Measurements from ENCODE around the gene UPK1B. TPM values are rescaled to one million over a fixed set of nuclear protein-coding genes. Genes with fewer than 3 reads are reported as not detected.

The UPK1B gene
- total RNA-seq, 4 donors from 2014 or later = not detected

GRCh38 chr3:119176778-119177177, 3.4 kb downstream of the UPK1B start:
- intact Hi-C loops (cut with DNase I) = no loop called here
- Histone ChIP-seq H3K27me3 (no peaks in the 10 kb centered on the region), H3K4me1 (no peaks in the 10 kb centered on the region), H3K9me3 (no peaks in the 10 kb centered on the region), H3K36me3 (no peaks in the 10 kb centered on the region), H3K27ac (no peak overlapping the region), H3K4me3 (replicated peaks in 1 of 3) (no peak overlapping the region)
- TF ChIP-seq POLR2A (IDR thresholded peaks at IDR 0.05) = no peak
- TF ChIP-seq CTCF (IDR thresholded peaks at IDR 0.05) = no peak
- DNase-seq = no peak
- 71 to 77% methylated on average over 4 of the region's 4 CpGs for WGBS, 2 donors

GRCh38 chr3:119177321-119177720, 3.9 kb downstream of the UPK1B start:
- Histone ChIP-seq H3K27ac (no peak overlapping the region), H3K4me1 (no peaks in the 10 kb centered on the region), H3K27me3 (no peaks in the 10 kb centered on the region), H3K4me3 (replicated peaks in 1 of 3) (no peak overlapping the region), H3K9me3 (no peaks in the 10 kb centered on the region), H3K36me3 (no peaks in the 10 kb centered on the region)
- WGBS, 2 donors = 81 to 82% methylated on average over 4 of the region's 4 CpGs
- no peak for DNase-seq
- intact Hi-C loops (cut with DNase I) = no loop called here
- no peak for TF ChIP-seq POLR2A (IDR thresholded peaks at IDR 0.05)
- TF ChIP-seq CTCF (IDR thresholded peaks at IDR 0.05) = no peak

DNA sequence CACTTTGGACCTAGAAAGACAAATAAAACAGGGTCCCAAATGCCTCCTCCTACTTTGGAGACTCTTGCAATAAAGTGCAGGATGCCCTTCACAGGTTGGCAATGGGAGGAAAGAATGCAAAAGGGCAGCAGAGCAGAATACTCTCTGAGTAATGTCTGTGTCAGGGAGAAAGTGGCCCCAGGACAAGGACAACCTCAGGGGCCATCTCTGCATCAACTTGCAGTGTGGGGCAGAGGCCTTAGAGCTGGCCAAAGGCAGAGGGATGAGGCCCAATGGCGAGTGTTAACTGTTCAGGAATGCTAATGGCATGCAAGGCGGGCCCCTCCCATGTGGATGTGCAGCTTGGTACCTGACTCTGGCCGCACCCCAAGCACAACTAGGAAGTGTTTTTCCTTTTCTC, 8.4 kb downstream of the UPK1B start:
- 79 to 82% methylated on average over 2 to 3 of the region's 3 CpGs for WGBS, 2 donors
- H3K4me1 ChIP-seq = no peaks in the 10 kb centered on the region
- DNase-seq = no peak
- H3K36me3 ChIP-seq = no peaks in the 10 kb centered on the region
- H3K27ac ChIP-seq = no peak overlapping the region
- no peak overlapping the region for H3K4me3 ChIP-seq (replicated peaks in 1 of 3)
- no peaks in the 10 kb centered on the region for H3K27me3 ChIP-seq
- no peak for TF ChIP-seq POLR2A (IDR thresholded peaks at IDR 0.05)
- TF ChIP-seq CTCF (IDR thresholded peaks at IDR 0.05) = no peak
- intact Hi-C loops (cut with DNase I) = no loop called here
- no peaks in the 10 kb centered on the region for H3K9me3 ChIP-seq

DNA sequence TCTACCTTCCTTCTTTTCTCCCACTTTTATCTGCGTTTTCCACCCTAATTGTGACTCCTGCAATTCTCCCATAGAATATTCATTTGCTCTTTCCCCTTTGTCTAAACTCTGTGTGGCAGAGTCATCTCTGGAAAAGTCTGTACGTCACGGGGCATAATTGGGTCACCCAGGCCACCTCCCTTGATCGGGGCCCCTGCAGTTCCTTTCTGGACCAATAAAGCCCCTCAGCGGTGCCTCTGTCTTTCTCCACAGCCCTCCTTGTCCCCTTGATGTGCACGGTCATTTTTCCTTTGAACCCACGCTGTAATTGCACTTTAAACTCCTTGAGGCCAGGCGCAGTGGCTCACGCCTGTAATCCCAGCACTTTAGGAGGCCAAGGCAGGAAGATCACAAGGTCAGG, 10.7 kb downstream of the UPK1B start:
- Histone ChIP-seq H3K27me3 (no peaks in the 10 kb centered on the region), H3K4me3 (replicated peaks in 1 of 3) (no peak overlapping the region), H3K4me1 (no peaks in the 10 kb centered on the region), H3K36me3 (no peaks in the 10 kb centered on the region), H3K27ac (no peak overlapping the region), H3K9me3 (no peaks in the 10 kb centered on the region)
- WGBS, 2 donors = 77 to 84% methylated on average over 9 of the region's 9 CpGs
- intact Hi-C loops (cut with DNase I) = no loop called here
- DNase-seq = no peak
- TF ChIP-seq CTCF (IDR thresholded peaks at IDR 0.05) (no peak), POLR2A (IDR thresholded peaks at IDR 0.05) (no peak)

DNA sequence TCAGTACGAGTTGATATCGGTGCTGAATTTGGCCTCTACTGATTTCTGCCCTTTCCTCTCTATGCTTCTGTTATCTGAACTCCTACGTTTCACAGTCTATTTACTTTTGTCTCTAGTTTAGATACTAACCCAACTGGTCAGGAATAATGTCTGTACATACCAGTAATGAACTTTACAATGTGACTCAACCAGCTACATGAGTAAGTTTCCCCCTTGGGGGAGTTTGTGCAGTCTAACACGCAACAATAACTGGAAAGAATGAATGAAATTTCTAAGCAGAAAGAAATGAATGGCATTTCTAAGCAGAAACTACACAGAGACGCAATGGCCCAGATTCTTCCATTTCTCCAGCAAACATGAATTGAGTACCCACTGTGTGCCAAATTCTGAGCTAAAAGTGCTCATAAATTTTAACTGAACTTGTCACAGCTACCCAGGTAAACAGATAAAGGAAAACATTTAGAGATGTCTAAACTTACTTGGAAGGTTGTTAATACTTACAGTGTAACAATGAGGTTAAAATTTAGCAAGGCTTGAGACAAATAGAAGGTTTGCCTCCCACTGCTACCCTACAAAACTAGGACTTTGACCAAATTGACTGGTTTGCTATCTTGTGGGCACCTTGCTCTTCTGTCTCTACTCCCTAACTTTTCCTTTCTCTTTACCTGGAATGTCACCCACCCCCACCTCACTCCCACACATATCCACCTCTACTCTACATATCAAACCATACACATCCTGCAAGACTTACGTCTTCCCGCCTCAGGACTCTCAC, 11.6 kb downstream of the UPK1B start:
- Histone ChIP-seq H3K4me1 (no peaks in the 10 kb centered on the region), H3K4me3 (replicated peaks in 1 of 3) (no peak overlapping the region), H3K27ac (no peak overlapping the region), H3K27me3 (no peaks in the 10 kb centered on the region), H3K9me3 (no peaks in the 10 kb centered on the region), H3K36me3 (no peaks in the 10 kb centered on the region)
- 88 to 91% methylated on average over 7 of the region's 7 CpGs for WGBS, 2 donors
- intact Hi-C loops (cut with DNase I) = no loop called here
- DNase-seq = no peak
- TF ChIP-seq POLR2A (IDR thresholded peaks at IDR 0.05) = no peak
- no peak for TF ChIP-seq CTCF (IDR thresholded peaks at IDR 0.05)
